A549 (cell line): ENCODE measurements around the gene CDKN2C. TPM values are rescaled to one million over a fixed set of nuclear protein-coding genes. Genes with fewer than 3 reads are reported as not detected.

Source experiments
- ATAC-seq, 2 experiments: fragments of 200-7000 bp in 1 of 2; fragments of >200 bp in 1 of 2; cut with Nextera tagmentation in 1 of 2; cut with Tn5 transposase in 1 of 2; 3 replicates each; pipeline versions ENCODE4 v1.8.0 to v1.9.1; 2018 to 2020; ENCODE audit warnings: mild to moderate bottlenecking in 1 of 2, moderate library complexity in 1 of 2
- CTCF ChIA-PET: fragments of 300-600 bp; sonication (Branson Sonifier 250); formaldehyde crosslinking; extraction: SDS; loops from one replicate; lab custom pipeline; 2021; ENCODE audit warnings: antibody characterized with exemption, inconsistent platforms; lab: Yijun Ruan, JAX
- POLR2A ChIA-PET: fragments of 350-600 bp; formaldehyde crosslinking; extraction: SDS; loops from one replicate; lab custom pipeline; 2021; ENCODE audit warnings: antibody characterized with exemption, inconsistent platforms; lab: Yijun Ruan, JAX
- DNase-seq, 2 experiments: peaks; one replicate each; pipeline versions ENCODE4 v3.0.0 to v3.0.0-alpha.2; 2011 to 2016; ENCODE audit warnings: low read depth in 1 of 2, low spot score in 1 of 2
- FAIRE-seq: peaks from 2 replicates; lab custom pipeline; 2011; peaks lifted over from hg19 to GRCh38; lab: Jason Lieb, UNC
- H3K27ac ChIP-seq, 2 experiments: fragments of >200 bp; sonication (Bioruptor Twin); formaldehyde crosslinking; 3 replicates each; pipeline ENCODE4 v1.5.1; 2016 to 2017
- H3K4me1 ChIP-seq: fragments of >200 bp; sonication (Bioruptor Twin); formaldehyde crosslinking; 3 replicates; pipeline ENCODE4 v1.6.1; 2016
- H3K4me2 ChIP-seq: fragments of >200 bp; sonication (Bioruptor Twin); formaldehyde crosslinking; 3 replicates; pipeline ENCODE4 v1.6.1; 2016
- H3K4me3 ChIP-seq: fragments of >200 bp; sonication (Bioruptor Twin); formaldehyde crosslinking; 3 replicates; pipeline ENCODE4 v1.5.1; 2016
- H3K9me3 ChIP-seq: fragments of >200 bp; sonication (Bioruptor Twin); formaldehyde crosslinking; 3 replicates; pipeline ENCODE4 v1.6.1; 2016
- ATOH8 ChIP-seq: fragments of 250-450 bp; sonication (Bioruptor Pico); IDR thresholded peaks from 2 replicates; pipeline ENCODE4 v1.5.0; 2020; ENCODE audit warnings: low read depth, mild to moderate bottlenecking, moderate library complexity
- CBX2 ChIP-seq: fragments of 200-600 bp; sonication (generic); IDR thresholded peaks from 2 replicates; pipeline ENCODE4 v1.6.1; 2016; ENCODE audit warnings: low read depth, mild to moderate bottlenecking, borderline replicate concordance
- CBX8 ChIP-seq: fragments of 200-600 bp; sonication (generic); IDR thresholded peaks from 2 replicates; pipeline ENCODE4 v1.6.1; 2016
- CEBPB ChIP-seq, 2 experiments: fragments of >200 bp in 1 of 2; sonication (Bioruptor Twin) in 1 of 2; formaldehyde crosslinking in 1 of 2; IDR thresholded peaks; 2 replicates each; pipeline ENCODE4 v1.6.1; 2012 to 2016
- CHD4 ChIP-seq: fragments of 200-600 bp; sonication (generic); IDR thresholded peaks from 2 replicates; pipeline ENCODE4 v1.6.1; 2016; ENCODE audit warnings: antibody characterized with exemption, mild to moderate bottlenecking, borderline replicate concordance
- EHMT2 ChIP-seq: fragments of 200-600 bp; sonication (generic); IDR thresholded peaks from 2 replicates; pipeline ENCODE4 v1.6.1; 2016; ENCODE audit warnings: antibody characterized with exemption, low read depth, mild to moderate bottlenecking, moderate library complexity
- ELK1 ChIP-seq: fragments of 150-350 bp; IDR thresholded peaks from 2 replicates; pipeline ENCODE4 v1.6.1; 2014; ENCODE audit warnings: low read depth, mild to moderate bottlenecking, low read length
- FOSL2 ChIP-seq, 2 experiments: fragments of 450-650 bp in 1 of 2; fragments of >200 bp in 1 of 2; sonication (Bioruptor Twin) in 1 of 2; formaldehyde crosslinking; IDR thresholded peaks; 2 replicates each; pipeline versions ENCODE4 v1.5.0 to v1.6.1; 2016 to 2020; ENCODE audit warnings: mild to moderate bottlenecking in 1 of 2, moderate library complexity in 1 of 2
- GATA3 ChIP-seq: IDR thresholded peaks from 2 replicates; pipeline ENCODE4 v1.6.1; 2012; ENCODE audit warnings: borderline replicate concordance
- HEYL ChIP-seq: fragments of 250-450 bp; sonication (Bioruptor Pico); IDR thresholded peaks from 2 replicates; pipeline ENCODE4 v1.8.0; 2021; ENCODE audit warnings: mild to moderate bottlenecking, moderate library complexity
- HOXA7 ChIP-seq: fragments of 250-450 bp; sonication (Bioruptor Pico); IDR thresholded peaks from 2 replicates; pipeline ENCODE4 v1.5.0; 2020; ENCODE audit warnings: mild to moderate bottlenecking, moderate library complexity
- HOXB13 ChIP-seq: fragments of 250-450 bp; sonication (Bioruptor Pico); IDR thresholded peaks from 2 replicates; pipeline ENCODE4 v1.5.0; 2020; ENCODE audit warnings: low read depth, mild to moderate bottlenecking, moderate library complexity
- JUNB ChIP-seq: fragments of >200 bp; sonication (Bioruptor Twin); formaldehyde crosslinking; IDR thresholded peaks from 2 replicates; pipeline ENCODE4 v1.6.1; 2016
- KDM1A ChIP-seq: fragments of 200-600 bp; sonication (generic); IDR thresholded peaks from 2 replicates; pipeline ENCODE4 v1.6.1; 2016; ENCODE audit warnings: low read depth, mild to moderate bottlenecking
- MAX ChIP-seq: IDR thresholded peaks from 2 replicates; pipeline ENCODE4 v1.6.1; 2012
- MAZ ChIP-seq: fragments of 150-350 bp; IDR thresholded peaks from 2 replicates; pipeline ENCODE4 v1.6.1; 2014; ENCODE audit warnings: antibody characterized with exemption, low read depth, low read length, borderline replicate concordance
- NR3C1 ChIP-seq: fragments of >200 bp; sonication (Bioruptor Twin); formaldehyde crosslinking; IDR thresholded peaks from 3 replicates; pipeline ENCODE4 v1.6.1; 2017
- PBX3 ChIP-seq: IDR thresholded peaks from 2 replicates; pipeline ENCODE4 v1.6.1; 2012
- RAD21 ChIP-seq, 2 experiments: fragments of >200 bp in 1 of 2; sonication (Bioruptor Twin) in 1 of 2; formaldehyde crosslinking in 1 of 2; IDR thresholded peaks in 1 of 2; conservative IDR thresholded peaks in 1 of 2; 2 replicates in 1 of 2; 3 replicates in 1 of 2; pipeline ENCODE4 v1.6.1; 2012 to 2018; ENCODE audit warnings: inconsistent platforms in 1 of 2
- RFX5 ChIP-seq: fragments of 450-650 bp; IDR thresholded peaks from 2 replicates; pipeline ENCODE4 v1.7.1; 2014; ENCODE audit warnings: antibody characterized with exemption, mild to moderate bottlenecking, moderate library complexity
- SMC3 ChIP-seq: fragments of >200 bp; sonication (Bioruptor Twin); formaldehyde crosslinking; IDR thresholded peaks from 3 replicates; pipeline ENCODE4 v1.6.1; 2018; ENCODE audit warnings: inconsistent platforms
- ZC3H11A ChIP-seq: fragments of 450-650 bp; IDR thresholded peaks from 2 replicates; pipeline ENCODE4 v1.6.1; 2014; ENCODE audit warnings: antibody characterized with exemption, mild to moderate bottlenecking
- WGBS: methylation state at CpG from one replicate; pipeline ENCODE4 v1.1.6; 2017; ENCODE audit errors: missing lambda C conversion rate; 5-methylcytosine and 5-hydroxymethylcytosine counted together
- polyA plus RNA-seq, 4 experiments: library from polyadenylated mRNA; depleted of rRNA in 3 of 4; stranded (reverse); fragments of >200 nt; fragmentation: RNase III in 1 of 4; extraction: RNeasy Plus Mini Kit Qiagen cat#74134 plus additional on column Dnase treatment in 1 of 4; gene quantifications; 2 replicates in 3 of 4; 3 replicates in 1 of 4; pipeline ENCODE4 v1.2.3, GENCODE V29; 2011 to 2017
- TF ChIP-seq, protein P1 (sequence below): fragments of 450-650 bp; IDR thresholded peaks from 2 replicates; pipeline ENCODE4 v1.6.1; 2014; ENCODE audit warnings: antibody characterized with exemption

CDKN2C gene
- polyA plus RNA-seq, 2 of the 4 experiments (the other 2 are of a cell fraction): 13.0 to 17.7 TPM

GRCh38 chr1:50974618-50974935 is 4.5 kb downstream of the CDKN2C start:
- TF ChIP-seq RAD21 (conservative IDR thresholded peaks at IDR 0.05 in 1 of 2, IDR thresholded peaks at IDR 0.05 in 1 of 2): no peak
- no peak for TF ChIP-seq HOXB13 (CRISPR knock-in tag)
- TF ChIP-seq KDM1A: no peak
- TF ChIP-seq, protein P1, sequence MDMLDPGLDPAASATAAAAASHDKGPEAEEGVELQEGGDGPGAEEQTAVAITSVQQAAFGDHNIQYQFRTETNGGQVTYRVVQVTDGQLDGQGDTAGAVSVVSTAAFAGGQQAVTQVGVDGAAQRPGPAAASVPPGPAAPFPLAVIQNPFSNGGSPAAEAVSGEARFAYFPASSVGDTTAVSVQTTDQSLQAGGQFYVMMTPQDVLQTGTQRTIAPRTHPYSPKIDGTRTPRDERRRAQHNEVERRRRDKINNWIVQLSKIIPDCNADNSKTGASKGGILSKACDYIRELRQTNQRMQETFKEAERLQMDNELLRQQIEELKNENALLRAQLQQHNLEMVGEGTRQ: no peak
- TF ChIP-seq CEBPB (IDR thresholded peaks at IDR 0.05): no peak
- TF ChIP-seq, all 56 proteins: peak for 0
- 0% methylated on average over 1 of the region's 1 CpG for WGBS
- Histone ChIP-seq H3K4me1 (peaks cover 5% of the 10 kb centered on the region; the same call in 2 of the 3 replicates), H3K27ac (peak overlapping the region; percentile 95 to 99), H3K4me2 (peak overlapping the region; percentile 84), H3K4me3 (peak overlapping the region; percentile 41), H3K9me3 (no peaks in the 10 kb centered on the region)
- CTCF ChIA-PET: interaction anchor here (1.1 kb wide), 1 partner anchor 10 kb away, joined by 3 read pairs; no protein-coding TSS in a partner anchor
- POLR2A ChIA-PET: interaction anchor here (0.7 kb wide), 1 partner anchor 340 kb away, joined by 3 read pairs; no protein-coding TSS in a partner anchor
- DNase-seq (no peak), FAIRE-seq (no peak), ATAC-seq (no peak)

GRCh38 chr1:50975436-50975835 is 5.4 kb downstream of the CDKN2C start:
- DNase-seq (no peak), ATAC-seq (no peak), FAIRE-seq (no peak)
- WGBS: 4% methylated on average over 1 of the region's 1 CpG
- Histone ChIP-seq H3K4me3 (peak overlapping the region; percentile 71; the same call in 2 of the 3 replicates), H3K9me3 (no peaks in the 10 kb centered on the region), H3K4me2 (peak overlapping the region; percentile 84), H3K4me1 (peaks cover 13% of the 10 kb centered on the region; the same call in 2 of the 3 replicates), H3K27ac (peak overlapping the region; percentile 99 to 100)
- no peak for TF ChIP-seq MAZ
- TF ChIP-seq FOSL2 (IDR thresholded peaks at IDR 0.05): no peak
- TF ChIP-seq FOSL2 (CRISPR knock-in tag; IDR thresholded peaks at IDR 0.05): no peak
- no peak for TF ChIP-seq JUNB
- TF ChIP-seq CBX2: no peak
- TF ChIP-seq CBX8: no peak
- TF ChIP-seq ELK1: no peak
- no peak for TF ChIP-seq MAX
- TF ChIP-seq RFX5: no peak
- TF ChIP-seq SMC3: no peak
- TF ChIP-seq EHMT2: no peak
- TF ChIP-seq GATA3: no peak
- no peak for TF ChIP-seq KDM1A
- no peak for TF ChIP-seq CHD4
- TF ChIP-seq PBX3: no peak
- TF ChIP-seq NR3C1: no peak
- no peak for TF ChIP-seq ZC3H11A
- TF ChIP-seq HOXA7 (CRISPR knock-in tag): no peak
- no peak for TF ChIP-seq ATOH8 (CRISPR knock-in tag)
- TF ChIP-seq HEYL (CRISPR knock-in tag): no peak
- ChIA-PET POLR2A (interaction anchor here (0.7 kb wide), 1 partner anchor 339 kb away, joined by 3 read pairs; no protein-coding TSS in a partner anchor), CTCF (no interaction called here)
